T-helper 22 cell (primary cell): ENCODE data around the gene TAL1.
"Not testable (repeated sequence)": the region's sequence is repeated elsewhere in the genome, so short reads cannot be mapped to it uniquely, and the experiment has no call there.

Source experiments
- DNase-seq: peaks from one replicate; pipeline ENCODE4 v3.0.0-alpha.2; 2020; ENCODE audit warnings: low read depth

TAL1 gene

GRCh38 chr1:47211796-47212269, 20.2 kb downstream of the TAL1 start:
- no peak for DNase-seq

GRCh38 chr1:47210666-47211065, 21.4 kb downstream of the TAL1 start:
- no peak for DNase-seq

DNA sequence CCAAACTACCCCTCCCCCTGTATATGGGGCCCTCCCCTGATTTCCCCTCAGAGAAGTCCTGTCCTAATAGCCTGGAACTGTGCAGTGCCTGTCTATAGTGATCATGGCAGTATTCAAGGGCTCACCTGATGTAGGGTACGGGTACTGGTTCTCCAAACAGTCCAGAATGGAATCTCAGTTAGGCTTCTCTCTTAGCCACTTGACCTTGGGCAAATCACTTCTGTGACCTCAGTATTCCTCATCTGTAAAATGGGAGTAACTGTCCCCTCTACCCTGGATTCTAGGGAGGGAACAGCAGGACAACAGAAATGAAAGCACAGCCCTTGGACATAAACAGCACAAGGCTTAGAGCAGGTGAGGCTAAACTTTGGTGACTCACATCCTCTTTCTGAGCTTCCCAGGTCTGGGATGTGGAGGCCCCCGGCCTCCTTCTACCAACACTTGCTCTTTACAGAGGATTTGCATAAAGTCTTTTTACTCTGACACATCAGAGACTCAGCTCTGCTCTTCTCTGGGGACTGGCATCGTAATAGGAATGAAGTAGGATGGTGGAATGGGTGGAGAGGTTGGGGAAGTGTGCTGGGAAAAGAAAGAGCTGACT, 22.2 kb downstream of the TAL1 start:
- no peak for DNase-seq

- no peak for DNase-seq
Measured at GRCh38 chr1:47209091-47209490, 22.9 kb downstream of the TAL1 start.

DNA sequence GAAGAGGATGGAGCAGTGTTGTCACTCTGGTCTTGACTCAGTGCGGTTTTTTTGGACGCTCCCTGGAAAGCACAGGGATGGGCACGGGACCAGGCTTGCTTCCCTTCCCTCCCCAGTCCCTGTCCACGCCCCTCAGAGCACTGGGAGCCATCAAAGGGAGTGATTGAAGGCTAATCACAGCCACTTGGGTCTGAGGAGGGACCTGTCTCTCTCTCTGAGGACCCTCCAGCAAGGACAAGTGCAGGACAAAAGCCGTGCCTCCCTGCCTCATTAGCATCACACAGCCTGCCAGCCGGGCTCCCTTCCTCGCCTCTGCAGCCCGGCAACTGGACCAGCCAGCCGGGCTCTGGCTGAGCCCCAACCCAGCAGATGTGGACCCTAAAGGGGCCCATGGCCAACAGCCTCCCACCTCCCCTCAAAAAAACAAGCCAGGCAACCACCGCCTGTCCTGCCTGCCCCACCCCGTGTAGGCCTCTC, 23.6 kb downstream of the TAL1 start:
- DNase-seq = no peak

- DNase-seq = no peak
Measured at GRCh38 chr1:47207803-47208373, 24.1 kb downstream of the TAL1 start.

- DNase-seq = no peak
Measured at GRCh38 chr1:47205918-47206317, 26.1 kb downstream of the TAL1 start.

- not testable (repeated sequence) for DNase-seq
Measured at GRCh38 chr1:47203504-47203903, 28.5 kb downstream of the TAL1 start.

DNA sequence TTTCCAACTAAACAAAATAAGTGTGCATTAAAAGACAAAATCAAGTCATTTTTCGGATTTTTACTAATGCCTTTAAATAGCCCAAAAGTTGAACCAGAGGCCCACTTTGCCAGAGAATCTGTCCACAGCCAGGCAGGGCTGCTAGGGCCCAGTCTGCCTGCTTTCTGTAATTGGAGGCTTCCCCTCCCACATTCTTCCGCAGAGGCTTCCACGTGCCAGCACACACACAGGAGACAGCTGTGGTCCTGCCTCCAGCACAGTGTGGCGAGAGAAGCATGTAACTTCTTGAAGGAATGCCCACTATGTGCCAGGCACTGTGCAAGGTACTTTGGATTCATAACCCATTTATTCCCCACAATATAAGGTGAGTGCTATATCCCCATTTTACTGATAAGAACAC, 30.8 kb downstream of the TAL1 start:
- DNase-seq = no peak

GRCh38 chr1:47198214-47198613, 33.8 kb downstream of the TAL1 start:
- DNase-seq = no peak

DNA sequence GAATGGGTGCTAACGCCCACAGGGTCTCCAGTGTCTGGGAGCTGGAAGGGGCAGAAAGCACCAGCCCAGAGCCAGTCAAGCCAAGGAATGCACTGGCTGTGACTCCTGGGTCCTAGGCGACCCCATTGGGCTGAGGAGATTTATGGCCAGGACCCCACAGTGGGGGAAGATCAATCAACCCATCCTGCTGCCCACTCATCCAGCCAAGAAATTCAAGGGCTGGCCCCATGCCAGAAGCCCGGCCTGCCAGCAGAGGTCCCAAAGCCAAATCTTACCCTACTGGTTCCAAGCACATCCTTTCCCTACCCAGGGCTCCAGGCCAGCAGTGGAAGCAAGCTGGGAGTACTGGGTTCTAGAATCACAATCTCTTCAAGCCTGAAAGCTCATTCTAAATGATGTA, 35.4 kb downstream of the TAL1 start:
- DNase-seq = no peak

- not testable (repeated sequence) for DNase-seq
Measured at GRCh38 chr1:47195981-47196380, 36.0 kb downstream of the TAL1 start.

GRCh38 chr1:47194311-47194710, 37.7 kb downstream of the TAL1 start:
- no peak for DNase-seq

DNA sequence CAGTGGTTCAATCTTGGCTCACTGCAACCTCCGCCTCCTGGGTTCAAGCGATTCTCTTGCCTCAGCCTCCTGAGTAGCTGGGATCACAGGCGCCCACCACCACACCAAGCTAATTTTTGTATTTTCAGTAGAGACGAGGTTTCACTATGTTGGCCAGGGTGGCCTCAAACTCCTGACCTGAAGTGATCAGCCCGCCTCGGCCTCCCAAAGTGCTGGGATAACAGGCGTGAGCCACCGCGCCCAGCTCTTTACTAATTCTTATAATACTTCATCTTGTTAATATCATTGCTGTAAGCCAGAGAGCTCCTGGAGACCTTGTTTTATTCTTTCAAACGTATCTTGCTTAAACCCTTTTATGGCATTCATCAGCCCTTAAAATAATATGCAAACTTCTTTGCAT, 38.5 kb downstream of the TAL1 start:
- DNase-seq = not testable (repeated sequence)

GRCh38 chr1:47192458-47193384, 39.3 kb downstream of the TAL1 start:
- DNase-seq = peak; percentile 14

- DNase-seq = no peak
Measured at GRCh38 chr1:47191940-47192457, 40.0 kb downstream of the TAL1 start.

GRCh38 chr1:47190857-47191256, 41.2 kb downstream of the TAL1 start:
- DNase-seq = no peak

- DNase-seq = no peak
Measured at GRCh38 chr1:47190509-47190855, 41.5 kb downstream of the TAL1 start.

GRCh38 chr1:47189844-47190508, 42.0 kb downstream of the TAL1 start, which contains the start of gene PDZK1IP1:
Gene PDZK1IP1, minus strand, starts transcription at chr1:47190036. Its CDS starts 104 bp downstream, at chr1:47189932.
- DNase-seq = no peak

DNA sequence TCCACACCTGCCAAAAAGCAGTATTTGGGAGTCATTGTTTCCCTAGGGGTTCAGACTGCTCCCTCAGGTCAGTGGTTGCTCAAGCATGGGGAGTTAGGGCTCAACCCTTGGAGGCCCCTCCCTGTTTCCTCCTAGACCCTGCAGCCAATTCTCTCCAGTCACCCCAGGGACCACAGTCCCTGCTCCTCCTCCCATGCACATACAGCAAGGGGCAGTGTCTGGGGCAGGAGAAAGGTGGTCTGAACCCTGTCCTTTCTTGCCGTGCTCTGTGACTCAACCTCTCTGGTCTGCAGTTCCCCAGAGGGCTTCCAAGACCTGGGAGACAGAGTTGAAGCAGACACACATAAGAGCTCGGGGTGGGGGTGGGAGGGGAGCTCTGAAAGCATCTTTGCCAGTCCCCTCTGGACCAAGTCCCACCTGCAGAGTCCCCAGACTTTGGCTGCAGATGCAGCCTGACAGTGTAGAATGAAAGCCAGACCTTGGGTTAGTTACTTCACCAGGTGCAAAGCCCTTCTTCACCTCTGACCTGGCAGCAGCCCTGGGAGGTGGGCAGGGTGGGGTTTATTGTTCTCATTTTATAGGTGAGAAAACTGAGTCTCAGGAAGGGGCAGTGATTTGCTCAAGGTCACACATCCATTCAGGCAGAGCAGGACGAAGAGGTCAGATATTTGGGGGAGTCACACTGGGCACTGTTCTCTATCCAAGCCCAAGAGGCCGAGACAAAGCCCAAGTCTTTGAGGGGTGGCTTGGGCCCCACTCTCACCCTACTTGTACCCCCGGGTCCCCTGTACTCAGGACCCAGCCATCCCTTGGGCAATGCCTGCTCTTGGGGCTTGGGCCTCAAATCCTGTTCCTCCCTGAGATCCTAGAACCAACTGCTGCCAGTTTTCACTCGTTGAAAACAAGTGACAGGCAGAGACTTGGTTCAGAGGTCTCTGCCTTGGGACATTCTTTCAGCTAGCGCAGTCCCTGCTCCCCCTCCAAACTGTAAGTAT, 42.9 kb downstream of the TAL1 start:
- no peak for DNase-seq

- no peak for DNase-seq
Measured at GRCh38 chr1:47187926-47188250, 44.1 kb downstream of the TAL1 start.
